ENCODE measurements around the gene TFCP2L1. TPM values are rescaled to one million over a fixed set of nuclear protein-coding genes. Genes with fewer than 3 reads are reported as not detected.

Gene TFCP2L1
- total and polyA plus RNA-seq, 2 donors (not counting 3 experiments of a cell fraction or from before 2014, with no cell fraction given): not detected

- H3K4me2 ChIP-seq (ENCODE audit: insufficient read depth, low read length): no peak overlapping the region
- no TSS peak for BruUV-seq (replicated peaks)
- H3K36me3 ChIP-seq (ENCODE audit: control insufficient read depth in 2 of 2, extremely low read depth in 1 of 2, insufficient read depth in 2 of 2, low read length in 2 of 2): no peaks in the 10 kb centered on the region
- H3K9me1 ChIP-seq (replicated peaks; ENCODE audit: control insufficient read depth, extremely low read depth, insufficient read depth, low read length): no peaks in the 10 kb centered on the region
- dilution Hi-C loops (cut with MboI; ENCODE audit: extremely low pct_ligation_motif_present, low sequenced_read_pairs) (no loop called here), intact Hi-C loops (cut with micrococcal nuclease) (no loop called here)
- no peak overlapping the region for H3K9ac ChIP-seq (replicated peaks; ENCODE audit: extremely low read depth, insufficient read depth, low read length)
- no peaks in the 10 kb centered on the region for H4K20me1 ChIP-seq (replicated peaks; ENCODE audit: control insufficient read depth, extremely low read depth, insufficient read depth, low read length)
- FAIRE-seq: no peak
- POLR2A ChIA-PET: no interaction called here
- DNase-seq (ENCODE audit: low read depth, low spot score): no peak
- H2AFZ ChIP-seq (ENCODE audit: low read depth, low read length): no peak overlapping the region
- H3K4me1 ChIP-seq (ENCODE audit: control insufficient read depth, extremely low read depth, insufficient read depth, low read length): no peaks in the 10 kb centered on the region
- TF ChIP-seq POLR2AphosphoS5 (IDR thresholded peaks at IDR 0.05; ENCODE audit: insufficient read depth, low read depth, low read length): no peak
- no peak for TF ChIP-seq MYC (IDR thresholded peaks at IDR 0.05; ENCODE audit: low read depth, low read length)
- TF ChIP-seq FOS (IDR thresholded peaks at IDR 0.05; ENCODE audit: borderline replicate concordance, insufficient read depth, low read length): no peak
- H3K27me3 ChIP-seq (ENCODE audit: control insufficient read depth in 2 of 2, insufficient read depth in 2 of 2, low read length in 2 of 2): no peaks in the 10 kb centered on the region
- no peak overlapping the region for H3K27ac ChIP-seq (ENCODE audit: insufficient read depth, low read depth, low read length)
- CTCF ChIA-PET: interaction anchor here (1.4 kb wide), 1 partner anchor 108 kb away, joined by 3 read pairs; no protein-coding TSS in a partner anchor
- H3K9me3 ChIP-seq (replicated peaks; ENCODE audit: control insufficient read depth, insufficient read depth, low read length): no peaks in the 10 kb centered on the region
- no peaks in the 10 kb centered on the region for H3K79me2 ChIP-seq (ENCODE audit: control insufficient read depth, insufficient read depth, low read length)
- no peak overlapping the region for H3K4me3 ChIP-seq (replicated peaks in 1 of 3; ENCODE audit: insufficient read depth in 1 of 3, low read depth in 1 of 3, low read length in 3 of 3)
Measured at GRCh38 chr2:121203591-121204249, 81.3 kb downstream of the TFCP2L1 start.

DNA sequence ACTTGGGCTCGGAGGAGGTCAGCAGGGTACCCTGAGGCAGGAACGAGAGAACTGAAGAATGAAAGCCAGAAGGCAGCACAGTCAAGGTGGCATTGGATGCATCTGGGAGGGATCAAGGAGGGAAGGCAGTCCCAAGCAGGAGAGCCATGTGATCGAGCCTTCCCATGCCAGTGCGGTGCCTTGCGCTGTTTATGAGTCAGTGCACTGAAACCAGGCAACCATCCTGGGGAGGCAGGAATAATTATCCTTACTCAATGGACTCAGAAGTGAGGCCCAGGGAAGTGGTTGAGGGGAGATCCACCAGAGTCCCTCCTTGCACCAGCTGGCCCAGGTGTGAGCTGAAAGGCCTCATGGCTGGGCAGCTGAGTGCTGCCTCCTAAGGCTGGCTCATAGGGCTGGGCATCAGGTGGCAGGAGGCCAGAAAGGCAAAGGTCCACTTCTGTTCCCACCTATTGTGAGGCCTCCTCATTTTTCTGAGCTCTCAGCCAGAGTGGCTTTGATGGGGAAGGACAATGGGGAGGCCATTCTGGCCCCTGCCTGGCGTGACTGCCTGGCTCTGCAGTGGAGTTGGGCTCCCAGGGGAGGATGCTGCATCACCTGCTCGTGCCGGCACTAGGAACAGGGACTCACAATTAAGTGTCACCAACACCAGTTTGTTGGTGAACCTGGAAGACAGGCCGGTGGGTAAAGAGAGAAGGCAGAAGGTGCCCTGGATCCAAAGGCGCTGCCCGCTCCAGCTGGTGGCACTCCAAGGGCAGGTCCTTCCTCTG lies 82.3 kb downstream of the TFCP2L1 start:
- intact Hi-C loops (cut with micrococcal nuclease): no loop called here
- Histone ChIP-seq H3K27me3 (ENCODE audit: control insufficient read depth in 2 of 2, insufficient read depth in 2 of 2, low read length in 2 of 2) (no peaks in the 10 kb centered on the region), H3K9me1 (replicated peaks; ENCODE audit: control insufficient read depth, extremely low read depth, insufficient read depth, low read length) (no peaks in the 10 kb centered on the region), H4K20me1 (replicated peaks; ENCODE audit: control insufficient read depth, extremely low read depth, insufficient read depth, low read length) (no peaks in the 10 kb centered on the region), H3K9ac (replicated peaks; ENCODE audit: extremely low read depth, insufficient read depth, low read length) (no peak overlapping the region), H2AFZ (ENCODE audit: low read depth, low read length) (no peak overlapping the region), H3K9me3 (replicated peaks; ENCODE audit: control insufficient read depth, insufficient read depth, low read length) (no peaks in the 10 kb centered on the region), H3K27ac (ENCODE audit: insufficient read depth, low read depth, low read length) (no peak overlapping the region), H3K4me2 (ENCODE audit: insufficient read depth, low read length) (no peak overlapping the region), H3K4me1 (ENCODE audit: control insufficient read depth, extremely low read depth, insufficient read depth, low read length) (no peaks in the 10 kb centered on the region), H3K36me3 (ENCODE audit: control insufficient read depth in 2 of 2, extremely low read depth in 1 of 2, insufficient read depth in 2 of 2, low read length in 2 of 2) (no peaks in the 10 kb centered on the region), H3K4me3 (replicated peaks in 1 of 3; ENCODE audit: insufficient read depth in 1 of 3, low read depth in 1 of 3, low read length in 3 of 3) (no peak overlapping the region), H3K79me2 (ENCODE audit: control insufficient read depth, insufficient read depth, low read length) (no peaks in the 10 kb centered on the region)
- ChIA-PET CTCF (interaction anchor here (1.4 kb wide), 1 partner anchor 107 kb away, joined by 3 read pairs; no protein-coding TSS in a partner anchor), POLR2A (no interaction called here)
- TF ChIP-seq MYC (IDR thresholded peaks at IDR 0.05; ENCODE audit: low read depth, low read length) (no peak), JUN (IDR thresholded peaks at IDR 0.05; ENCODE audit: borderline replicate concordance, insufficient read depth, insufficient read length, low read depth) (no peak), EZH2 (IDR thresholded peaks at IDR 0.05; ENCODE audit: borderline replicate concordance, low read depth, low read length, severe bottlenecking) (no peak), FOS (IDR thresholded peaks at IDR 0.05; ENCODE audit: borderline replicate concordance, insufficient read depth, low read length) (no peak), POLR2AphosphoS5 (IDR thresholded peaks at IDR 0.05; ENCODE audit: insufficient read depth, low read depth, low read length) (no peak), POLR2A (IDR thresholded peaks at IDR 0.05; ENCODE audit: low read depth, low read length) (no peak), GATA2 (IDR thresholded peaks at IDR 0.05; ENCODE audit: insufficient read depth, insufficient read length, low read depth, low read length) (no peak)
- TF ChIP-seq, protein P1, sequence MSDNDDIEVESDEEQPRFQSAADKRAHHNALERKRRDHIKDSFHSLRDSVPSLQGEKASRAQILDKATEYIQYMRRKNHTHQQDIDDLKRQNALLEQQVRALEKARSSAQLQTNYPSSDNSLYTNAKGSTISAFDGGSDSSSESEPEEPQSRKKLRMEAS (IDR thresholded peaks at IDR 0.05; ENCODE audit: insufficient read depth, insufficient read length): no peak
- TF ChIP-seq, protein P2, sequence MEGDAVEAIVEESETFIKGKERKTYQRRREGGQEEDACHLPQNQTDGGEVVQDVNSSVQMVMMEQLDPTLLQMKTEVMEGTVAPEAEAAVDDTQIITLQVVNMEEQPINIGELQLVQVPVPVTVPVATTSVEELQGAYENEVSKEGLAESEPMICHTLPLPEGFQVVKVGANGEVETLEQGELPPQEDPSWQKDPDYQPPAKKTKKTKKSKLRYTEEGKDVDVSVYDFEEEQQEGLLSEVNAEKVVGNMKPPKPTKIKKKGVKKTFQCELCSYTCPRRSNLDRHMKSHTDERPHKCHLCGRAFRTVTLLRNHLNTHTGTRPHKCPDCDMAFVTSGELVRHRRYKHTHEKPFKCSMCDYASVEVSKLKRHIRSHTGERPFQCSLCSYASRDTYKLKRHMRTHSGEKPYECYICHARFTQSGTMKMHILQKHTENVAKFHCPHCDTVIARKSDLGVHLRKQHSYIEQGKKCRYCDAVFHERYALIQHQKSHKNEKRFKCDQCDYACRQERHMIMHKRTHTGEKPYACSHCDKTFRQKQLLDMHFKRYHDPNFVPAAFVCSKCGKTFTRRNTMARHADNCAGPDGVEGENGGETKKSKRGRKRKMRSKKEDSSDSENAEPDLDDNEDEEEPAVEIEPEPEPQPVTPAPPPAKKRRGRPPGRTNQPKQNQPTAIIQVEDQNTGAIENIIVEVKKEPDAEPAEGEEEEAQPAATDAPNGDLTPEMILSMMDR (IDR thresholded peaks at IDR 0.05; ENCODE audit: extremely low read depth in 1 of 2, insufficient read depth in 1 of 2, low read depth in 1 of 2, low read length in 2 of 2): no peak
- FAIRE-seq: no peak
- no TSS peak for BruUV-seq (replicated peaks)
- dilution Hi-C loops (cut with MboI; ENCODE audit: extremely low pct_ligation_motif_present, low sequenced_read_pairs): no loop called here
- no peak for DNase-seq (ENCODE audit: low read depth, low spot score)

All from endothelial cell of umbilical vein (primary cell).